Lung microvascular endothelial cell (primary cell): ENCODE measurements around the gene SSBP3. TPM values are rescaled to one million over a fixed set of nuclear protein-coding genes. Genes with fewer than 3 reads are reported as not detected.

Experiments used
- DNase-seq, 2 donors: peaks; one replicate each; pipeline versions ENCODE4 v3.0.0 to v3.0.0-alpha.2; 2010; ENCODE audit warnings: low read depth in 2 of 2
- total RNA-seq: library from RNA; depleted of rRNA; stranded (reverse); fragments of >200 nt; gene quantifications from 2 replicates; pipeline ENCODE4 v1.2.1, GENCODE V29; 2014

Gene SSBP3
- total RNA-seq, 1 donor from 2014 or later = 10.3 TPM

DNA sequence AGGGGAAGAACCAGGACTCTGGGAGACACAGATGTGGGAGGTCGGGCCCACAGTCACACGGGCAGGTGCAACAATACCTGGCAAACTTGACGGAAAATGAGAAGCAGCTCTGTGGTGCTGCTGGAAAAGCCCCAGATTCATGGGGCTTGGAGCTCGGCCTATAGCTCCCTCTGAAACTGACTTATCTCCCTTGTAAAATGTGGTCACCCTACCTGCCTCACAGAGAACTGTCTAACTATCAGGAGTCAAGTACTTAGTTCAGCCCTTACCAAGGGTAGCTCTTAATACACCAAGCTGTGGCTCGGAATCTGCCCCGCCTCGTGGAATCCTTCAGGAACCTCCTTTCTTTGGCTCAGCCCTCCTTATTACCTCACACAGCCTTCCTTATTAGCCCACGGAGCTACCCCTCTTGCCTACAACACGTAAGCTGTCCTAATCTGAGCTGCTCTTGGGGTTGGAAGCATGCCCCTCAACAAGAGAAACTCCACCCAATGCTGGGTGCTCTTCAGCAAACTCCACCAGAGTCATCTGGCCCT, 137.4 kb downstream of the SSBP3 start:
- no peak for DNase-seq

DNA sequence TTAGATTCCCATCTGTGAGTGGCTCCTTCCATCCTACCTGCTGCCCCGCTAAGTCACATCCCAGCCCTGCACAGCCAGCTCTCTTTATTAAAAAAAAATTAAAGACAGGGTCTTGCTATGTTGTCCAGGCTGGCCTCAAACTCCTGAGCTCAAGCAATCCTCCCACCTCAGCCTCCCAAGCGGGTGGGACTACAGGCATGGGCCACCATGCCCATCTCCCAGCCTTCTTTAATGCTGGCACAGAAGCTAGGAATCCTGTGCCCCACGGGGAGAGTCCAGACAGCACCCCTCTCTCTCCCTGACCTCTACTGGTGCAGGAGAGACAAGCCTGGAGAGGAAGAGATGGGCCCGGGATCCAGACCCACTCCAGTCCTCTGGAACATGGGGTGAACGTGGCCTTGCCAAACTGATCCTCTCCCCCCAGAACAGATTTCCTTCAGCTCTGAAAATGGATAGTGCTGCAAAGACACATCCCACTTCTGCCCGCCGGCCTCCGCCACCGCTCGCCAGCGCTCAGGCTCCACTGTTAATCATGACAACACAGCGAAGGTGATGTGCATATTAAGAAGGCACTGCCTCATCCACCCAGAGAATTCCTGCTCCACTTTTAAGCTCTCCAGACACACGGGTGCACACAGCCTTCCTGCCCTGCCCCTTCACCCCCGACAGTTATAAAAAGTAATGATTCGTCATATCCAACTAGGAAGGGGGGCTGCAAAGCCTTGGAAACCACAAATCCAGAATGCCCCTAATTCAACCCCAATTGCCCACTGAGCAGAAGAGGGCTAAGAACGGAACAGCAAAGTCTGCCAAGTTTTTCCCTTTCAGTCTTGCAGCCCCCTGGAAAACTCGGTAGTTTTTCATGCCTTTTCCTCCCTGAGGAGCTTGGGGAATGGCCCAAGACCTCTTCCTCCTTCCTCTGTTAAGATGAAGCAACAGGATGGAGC, 138.1 kb downstream of the SSBP3 start:
- no peak for DNase-seq

DNA sequence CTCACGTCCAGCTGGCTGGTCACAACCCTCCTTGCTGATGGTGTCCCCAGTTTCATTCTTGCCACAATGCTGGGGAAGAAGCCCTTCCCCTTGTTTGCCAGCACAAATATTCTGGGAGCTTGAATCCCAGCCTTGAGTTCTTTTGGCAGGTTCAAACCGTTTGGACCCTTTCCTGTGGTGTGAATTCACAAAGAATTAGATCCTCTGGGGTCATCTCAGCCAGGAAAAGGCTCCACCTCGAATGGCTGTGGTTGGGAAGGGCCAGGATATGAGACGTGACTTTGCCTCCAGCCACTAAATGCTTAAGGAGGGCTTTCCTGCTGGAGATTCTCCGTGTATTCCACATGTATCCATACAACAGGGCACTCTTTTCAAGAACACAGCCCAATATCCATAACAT, 139.3 kb downstream of the SSBP3 start:
- DNase-seq = no peak

DNA sequence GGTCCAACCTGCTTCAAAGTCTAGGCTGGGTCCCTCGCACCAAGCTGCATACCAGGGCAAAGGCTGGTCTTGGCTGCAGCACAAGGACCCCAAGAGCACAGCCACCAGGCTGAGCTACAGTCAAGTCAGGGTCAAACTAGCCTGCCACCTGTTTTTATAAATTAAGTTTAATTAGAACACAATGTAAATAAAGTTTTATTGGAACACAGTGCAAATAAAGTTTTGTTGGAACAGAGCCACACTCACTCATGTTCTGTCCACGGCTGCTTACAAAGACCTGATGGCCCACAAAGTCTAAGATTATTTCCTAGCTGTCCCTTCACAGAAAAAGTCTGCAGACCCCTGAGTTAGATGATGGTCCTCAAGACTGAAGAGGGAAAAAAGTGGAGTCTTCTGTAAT, 140.0 kb downstream of the SSBP3 start:
- no peak for DNase-seq

DNA sequence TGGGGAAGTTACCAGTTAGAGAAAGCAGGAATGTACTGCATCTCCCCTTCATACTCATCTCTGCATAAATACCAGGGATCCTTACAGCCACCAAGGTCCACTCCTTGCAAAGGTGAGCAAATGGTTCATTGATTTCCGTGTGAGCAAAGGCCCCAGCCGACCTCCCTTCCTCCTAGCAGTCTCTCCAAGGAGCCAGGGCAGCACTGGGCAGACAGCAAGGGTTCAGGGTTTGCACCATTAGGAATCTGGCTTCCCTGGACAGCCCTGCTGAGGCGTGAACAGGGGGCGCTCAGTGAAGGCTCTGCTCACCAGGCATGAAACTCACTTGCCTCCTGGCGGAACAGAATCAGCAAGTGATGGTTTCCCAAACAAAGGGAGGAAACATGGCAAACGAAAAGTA, 140.5 kb downstream of the SSBP3 start:
- DNase-seq = no peak

DNA sequence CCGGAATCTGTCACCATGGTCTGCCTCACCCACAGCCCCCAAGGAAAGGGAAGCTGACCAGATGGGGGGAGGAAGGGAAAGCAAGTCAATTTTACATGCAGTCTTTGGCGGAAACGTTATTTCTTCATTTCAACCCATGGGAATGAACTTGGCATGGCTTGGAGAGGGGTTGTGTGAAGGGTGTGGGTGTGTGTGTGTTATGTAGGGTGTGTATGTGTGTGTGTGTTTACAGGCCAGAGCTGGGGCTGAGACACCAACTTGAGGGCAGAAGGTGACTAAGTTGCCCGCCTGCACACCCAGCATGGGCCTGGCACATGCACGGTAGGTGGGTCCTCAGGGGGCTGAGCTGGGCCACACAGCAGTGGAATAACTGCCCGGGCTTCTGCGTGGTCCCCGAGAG, 141.1 kb downstream of the SSBP3 start:
- DNase-seq = no peak

DNA sequence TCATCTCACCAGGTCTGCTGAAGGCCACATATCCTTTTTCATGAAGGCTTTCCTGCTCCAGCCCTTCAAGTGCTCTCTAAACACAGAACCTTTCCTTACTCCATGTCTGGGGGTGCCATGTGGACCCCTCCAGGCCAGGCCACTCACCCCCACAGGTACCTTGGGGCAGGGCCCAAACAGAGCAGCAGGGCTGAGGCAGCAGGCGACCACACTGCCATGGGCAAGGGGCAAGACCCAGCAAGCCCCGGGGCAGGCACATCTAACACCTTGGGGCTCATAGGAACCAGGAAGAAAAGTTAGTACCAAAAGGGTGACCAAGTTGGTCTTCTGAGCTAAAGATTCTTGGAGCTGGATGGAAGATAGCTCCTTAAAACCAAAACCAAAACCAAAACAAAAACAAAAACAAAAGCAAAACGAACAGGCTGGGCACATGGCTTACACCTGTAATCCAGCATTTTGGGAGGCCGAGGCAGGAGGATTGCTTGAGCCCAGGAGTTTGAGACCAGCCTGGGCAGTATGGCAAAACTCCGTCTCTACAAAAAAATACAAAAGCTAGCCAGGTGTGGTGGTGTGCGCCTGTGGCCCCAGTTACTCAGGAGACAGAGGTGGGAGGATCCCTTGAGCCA, 142.5 kb downstream of the SSBP3 start:
- no peak for DNase-seq

DNA sequence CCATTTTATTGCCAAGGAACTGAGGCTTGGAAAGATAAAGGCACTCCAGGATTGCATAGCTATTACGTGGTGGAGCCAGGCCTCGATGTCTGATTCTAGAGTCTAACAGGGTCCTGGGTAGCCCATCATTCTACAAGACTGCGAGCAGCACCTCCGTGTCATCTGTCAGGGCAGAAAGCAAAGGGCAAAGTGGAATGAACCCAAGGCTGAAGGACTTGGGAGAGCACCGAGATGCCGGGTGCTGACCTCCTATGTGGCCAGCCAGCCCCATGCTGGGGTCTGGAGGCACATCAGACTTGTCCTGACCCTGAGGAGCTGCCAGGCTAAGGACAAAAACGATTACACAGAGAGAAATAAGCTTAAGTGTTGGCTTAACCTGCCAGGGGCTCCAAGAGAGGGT, 143.9 kb downstream of the SSBP3 start:
- DNase-seq = no peak

DNA sequence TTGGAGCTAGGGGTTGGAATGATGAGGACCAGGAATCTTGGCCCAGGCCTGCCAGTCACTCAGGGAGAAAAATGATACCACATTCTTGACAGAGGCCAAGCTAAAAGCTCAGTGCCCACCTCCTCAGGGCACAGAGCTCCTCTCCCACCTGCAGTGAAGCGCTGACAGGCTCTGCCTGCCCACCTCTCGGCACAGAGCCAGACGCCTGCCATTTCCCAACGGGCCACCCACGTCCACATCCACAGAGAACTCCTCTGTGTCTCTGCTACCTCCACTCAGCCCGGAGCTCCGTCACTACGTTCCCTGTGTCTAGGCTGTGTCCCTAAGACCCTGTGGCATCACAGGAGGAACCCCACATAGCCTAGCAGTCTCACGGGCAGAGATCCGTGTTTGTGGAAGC, 145.4 kb downstream of the SSBP3 start:
- DNase-seq = no peak

DNA sequence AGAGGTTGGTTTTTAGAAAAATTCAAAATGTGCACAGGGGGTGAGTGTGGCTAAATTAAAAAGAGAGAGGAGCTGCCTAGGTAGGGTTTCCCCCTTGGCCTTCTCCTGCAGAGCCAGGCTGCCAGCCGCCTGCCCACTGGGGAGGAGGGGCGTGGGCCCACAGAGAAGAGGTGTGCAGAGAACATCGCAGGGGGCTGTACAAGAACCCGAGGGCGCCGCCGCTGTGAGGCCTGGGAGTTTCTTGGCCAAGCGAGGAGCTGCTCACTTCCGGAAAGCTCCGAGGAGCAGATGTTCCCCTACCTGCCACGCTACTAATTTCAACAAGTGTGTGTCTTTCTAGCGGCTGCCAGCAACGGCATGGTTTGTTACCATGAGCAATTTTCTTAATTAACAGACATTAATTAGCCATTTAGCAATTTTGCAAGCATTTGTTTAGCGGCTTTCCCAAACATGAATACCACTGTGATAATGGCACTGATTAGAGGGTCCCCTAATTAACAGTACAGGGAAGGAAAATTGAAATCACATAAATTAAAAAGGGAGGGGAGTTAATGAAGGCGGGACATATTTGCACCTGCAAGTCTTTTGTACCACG, 146.6 kb downstream of the SSBP3 start:
- DNase-seq = no peak

DNA sequence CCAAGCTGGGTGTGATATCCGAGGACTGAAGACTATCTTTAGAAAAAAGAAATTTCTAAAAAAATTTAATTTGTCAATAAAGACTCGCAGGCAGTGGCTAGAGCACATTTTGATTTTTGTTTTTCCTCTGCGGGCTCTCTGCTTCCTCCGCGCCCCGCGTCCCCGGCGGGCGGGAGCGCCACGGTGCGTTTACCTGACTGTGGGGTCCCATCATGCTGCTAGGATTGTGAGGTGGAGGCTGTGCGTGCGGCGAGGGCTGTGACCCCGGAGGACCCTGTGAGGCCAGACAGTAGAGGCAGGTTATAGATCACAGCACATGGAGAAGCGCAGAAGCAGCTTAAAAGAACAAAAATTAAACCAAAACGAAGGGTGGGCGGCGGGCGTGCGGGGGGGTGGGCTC, 148.3 kb downstream of the SSBP3 start:
- no peak for DNase-seq

DNA sequence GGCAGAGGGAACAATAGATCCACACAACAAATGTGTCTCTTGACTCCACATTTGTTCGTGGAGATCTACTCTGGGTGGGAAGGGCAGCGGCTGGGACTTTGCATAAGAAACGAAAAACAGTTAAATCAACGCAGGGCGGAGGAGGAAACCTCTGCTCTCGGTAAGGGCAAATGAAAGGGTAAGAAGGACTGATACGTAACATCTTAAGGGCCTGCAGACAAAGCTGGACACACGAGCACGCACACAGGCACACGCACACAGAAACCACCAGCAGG, 148.9 kb downstream of the SSBP3 start:
- no peak for DNase-seq

DNA sequence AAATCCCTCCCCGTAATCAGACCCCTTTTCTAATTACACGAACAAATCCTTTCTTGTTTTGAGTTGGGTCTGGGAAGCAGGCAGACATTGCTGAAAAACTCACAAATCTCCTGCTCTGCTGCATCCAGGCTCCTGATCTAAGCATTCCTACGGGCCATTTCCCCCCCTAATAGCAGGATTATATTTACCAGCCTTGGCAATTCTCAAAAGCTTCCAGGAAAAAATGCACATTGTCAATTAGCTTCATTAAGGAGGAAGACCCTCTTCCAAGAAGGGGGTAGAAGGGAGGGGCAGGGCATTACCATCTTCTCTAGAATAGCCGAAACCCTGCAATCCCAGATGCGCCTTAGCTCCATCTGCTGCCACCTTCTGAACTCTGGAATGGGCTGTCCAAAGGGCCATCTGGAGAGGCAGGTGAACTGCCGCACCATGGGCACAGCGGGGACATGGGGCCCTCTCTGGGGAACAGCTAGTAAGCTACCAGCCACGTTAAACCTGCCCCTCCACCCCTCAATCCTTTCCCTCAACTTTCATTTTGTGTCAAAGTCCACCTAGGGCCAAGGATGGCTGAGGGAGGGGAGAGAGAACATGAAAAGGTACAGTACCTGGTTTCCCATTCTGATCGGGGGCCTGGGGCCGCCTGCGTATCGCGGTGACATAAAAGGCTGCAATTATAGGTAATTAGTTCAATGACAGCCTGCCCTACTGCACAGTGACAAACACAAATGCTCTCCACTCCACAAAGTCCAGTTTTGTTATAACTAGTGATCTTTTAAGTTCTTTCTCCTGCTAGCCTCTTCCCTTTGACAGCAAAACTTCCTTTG, 149.5 kb downstream of the SSBP3 start:
- DNase-seq = no peak

DNA sequence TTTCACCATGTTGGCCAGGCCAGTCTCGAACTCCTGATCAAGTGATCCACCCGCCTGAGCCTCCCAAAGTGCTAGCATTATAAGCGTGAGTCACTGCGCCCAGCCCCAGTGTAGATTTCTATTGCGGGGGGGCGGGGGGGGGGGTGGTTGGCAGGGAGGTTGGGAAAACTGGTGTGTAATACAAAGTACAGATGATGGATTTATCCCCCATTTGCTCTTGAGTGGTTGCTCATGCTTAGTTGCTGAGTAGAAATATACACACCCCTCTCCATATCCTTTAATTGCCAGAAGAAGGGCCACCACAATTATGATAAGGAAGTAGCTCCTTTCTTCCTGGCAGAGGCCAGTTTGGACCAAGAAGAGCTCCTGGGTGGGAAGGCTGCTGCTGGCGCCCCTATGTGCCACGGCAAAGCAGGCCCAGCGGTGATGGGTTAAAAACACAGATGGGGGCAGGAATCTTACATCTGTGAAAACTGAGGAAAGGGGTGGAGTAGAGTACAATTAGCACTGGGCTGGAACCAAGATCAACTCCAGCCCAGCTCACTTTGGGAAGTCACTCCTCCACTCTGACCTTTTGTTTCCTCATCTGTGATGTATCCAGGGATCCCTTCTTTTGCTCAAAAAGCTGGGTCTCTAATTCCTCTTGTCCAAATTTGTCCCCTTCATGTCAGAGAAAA, 151.0 kb downstream of the SSBP3 start:
- peak; percentile 38 to 52 for DNase-seq

DNA sequence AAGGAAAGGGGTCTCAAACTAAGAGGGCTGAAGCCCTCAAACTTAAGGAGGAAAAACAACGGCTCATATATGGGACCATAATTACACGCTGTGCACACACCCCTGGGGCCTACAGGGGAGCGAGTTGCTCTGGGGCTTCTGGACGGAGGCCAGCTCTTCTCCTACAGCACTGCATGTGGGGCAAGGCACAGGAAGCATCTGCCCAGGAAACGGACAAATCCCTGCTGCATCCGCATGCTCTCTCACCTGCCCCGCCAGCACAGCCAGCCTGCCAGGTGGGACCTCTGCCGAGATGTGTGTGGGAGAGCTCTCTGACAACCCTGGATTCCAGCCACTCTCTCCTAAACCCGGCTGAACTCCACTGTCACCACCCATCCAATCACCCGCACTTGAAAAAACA, 152.1 kb downstream of the SSBP3 start:
- peak; percentile 88 to 92 for DNase-seq

DNA sequence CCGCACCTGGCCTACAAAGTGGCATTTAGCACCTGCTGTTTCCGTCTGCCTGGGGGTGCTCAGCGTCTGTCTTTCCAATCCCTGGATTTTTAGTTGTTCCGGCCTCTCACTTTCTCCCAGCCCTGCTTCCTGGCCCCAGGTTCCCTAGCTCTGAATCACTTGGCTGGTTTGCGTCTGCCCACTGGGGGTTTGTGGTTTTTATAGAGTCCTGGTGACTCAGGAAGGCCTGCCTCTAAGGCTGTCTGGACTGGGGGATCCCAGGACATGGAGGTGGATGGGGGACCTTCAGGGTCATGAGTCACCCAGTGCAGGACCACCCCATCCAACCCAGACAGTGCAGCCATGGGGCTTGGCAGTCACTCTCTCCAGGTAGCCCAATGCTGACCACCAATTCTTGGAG, 152.7 kb downstream of the SSBP3 start:
- peak; percentile 42 to 88 for DNase-seq

DNA sequence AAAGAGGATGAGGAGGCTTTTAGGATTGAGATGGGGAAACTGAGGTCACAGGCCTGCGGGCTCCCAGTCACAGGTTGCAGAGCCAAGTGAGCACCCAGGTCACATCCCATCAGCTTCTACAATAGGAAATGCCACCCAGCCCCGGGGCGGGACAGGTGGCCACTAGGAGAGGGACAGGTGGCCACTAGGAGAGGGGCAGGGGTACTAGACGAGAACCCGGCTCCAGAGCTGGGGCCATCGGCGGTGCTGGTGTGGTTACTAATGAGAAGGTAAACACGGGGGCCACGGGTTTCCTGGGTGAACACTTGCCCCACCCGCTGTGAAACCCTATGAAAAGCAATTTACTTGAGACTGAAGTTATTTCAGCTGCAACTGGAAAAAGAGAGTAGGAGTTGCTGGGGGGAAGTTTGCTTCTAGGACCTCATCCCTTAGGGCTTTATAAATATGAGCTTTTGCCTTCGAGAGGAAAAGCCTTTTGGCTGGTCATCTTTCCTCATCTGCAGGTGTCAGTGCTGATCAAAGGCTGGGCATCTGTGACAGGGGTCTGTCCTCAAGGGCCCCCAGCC, 153.7 kb downstream of the SSBP3 start:
- no peak for DNase-seq

DNA sequence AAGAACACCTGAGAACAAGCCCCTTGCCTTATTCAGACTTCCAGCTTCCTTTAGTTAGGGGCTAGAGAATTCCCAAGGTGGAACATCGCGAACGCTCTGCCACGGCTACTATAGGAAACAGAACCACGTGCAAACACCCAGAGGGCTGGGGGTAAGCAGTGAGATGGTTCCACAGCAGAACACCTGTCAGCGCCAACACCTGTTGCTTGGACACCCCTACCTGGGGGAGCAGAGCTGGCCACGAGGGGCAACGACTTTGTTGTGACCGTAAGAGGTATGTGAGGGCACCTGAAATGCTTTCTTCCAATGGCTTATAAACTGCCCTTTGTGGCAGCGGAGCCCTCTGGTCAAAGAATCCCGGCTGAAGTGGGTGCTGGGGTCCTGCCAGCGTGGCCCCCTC, 155.5 kb downstream of the SSBP3 start:
- no peak for DNase-seq

DNA sequence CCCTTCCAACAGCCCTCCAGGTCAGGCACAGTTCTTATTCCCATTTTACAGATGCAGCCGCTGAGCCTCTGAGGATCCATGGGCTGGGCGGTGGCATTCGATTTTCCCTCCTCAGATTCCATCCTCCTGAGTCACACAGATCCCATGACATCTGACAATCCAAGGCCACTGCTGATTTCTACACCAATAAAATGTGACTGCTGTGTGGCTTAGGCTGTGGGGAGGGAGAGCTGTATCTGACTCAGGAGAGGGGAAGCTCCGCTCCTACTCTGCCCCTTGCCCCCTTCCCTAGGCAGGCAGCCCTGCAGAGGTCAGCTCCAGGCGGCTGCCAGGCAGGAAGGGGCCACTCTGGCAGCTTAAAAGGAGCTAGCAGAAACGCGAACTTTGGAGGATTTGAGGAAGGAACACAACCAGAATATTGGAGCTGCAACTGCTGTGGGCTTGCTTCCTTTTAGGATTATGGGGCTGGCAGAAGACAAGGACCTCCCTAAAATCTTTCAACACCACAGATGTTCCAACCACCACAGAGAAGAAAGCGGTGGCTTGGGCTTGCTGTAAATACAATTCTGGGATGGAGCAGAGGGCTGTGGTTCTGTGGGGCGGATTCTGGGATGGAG, 156.3 kb downstream of the SSBP3 start:
- peak; percentile 61 to 71 for DNase-seq

DNA sequence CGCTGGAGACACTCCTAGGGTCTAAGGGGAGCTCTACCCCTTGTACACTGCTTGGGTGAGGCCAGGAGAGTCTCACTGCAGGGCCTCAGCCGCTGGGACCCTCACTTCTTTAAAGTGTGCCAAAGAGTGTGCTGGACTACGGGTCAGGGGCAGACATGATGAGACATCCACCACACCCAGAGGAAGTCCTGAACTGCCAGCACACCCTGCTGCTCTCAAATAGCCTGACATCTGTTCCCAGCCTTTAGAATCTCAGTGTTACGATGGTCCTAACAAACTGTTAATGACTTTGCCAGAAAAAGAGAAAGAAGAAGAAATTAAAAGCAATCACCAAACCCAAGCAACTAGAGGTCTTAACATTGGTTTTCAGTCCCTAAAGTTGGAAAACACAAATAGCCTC, 157.2 kb downstream of the SSBP3 start:
- peak in 1 of 2 donors; percentile 42 for DNase-seq
